ENCODE data around the gene NPAS3. TPM values are rescaled to one million over a fixed set of nuclear protein-coding genes. Genes with fewer than 3 reads are reported as not detected.

The NPAS3 gene
- polyA plus RNA-seq, 2 of the 4 experiments (the other 2 are of a cell fraction) = not detected

DNA sequence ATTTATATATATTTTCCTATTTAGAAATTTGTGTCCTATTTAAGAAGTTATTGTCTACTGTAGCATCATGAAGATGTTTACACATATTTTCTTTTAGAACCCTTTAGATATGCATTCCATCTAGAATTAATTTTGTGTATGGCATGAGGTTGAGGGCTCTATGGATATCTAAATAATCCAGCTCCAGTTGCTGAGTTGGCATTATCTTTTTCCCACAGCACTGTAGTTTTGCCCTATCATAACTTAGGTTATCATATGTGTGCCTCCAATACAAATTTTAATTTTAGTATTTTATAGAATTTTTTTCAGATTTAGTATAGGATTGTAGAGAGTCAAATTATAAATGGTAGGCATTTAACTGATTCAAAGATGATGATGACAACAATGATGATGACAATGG, 159.3 kb downstream of the NPAS3 start:
- no peak for DNase-seq (ENCODE audit: low read depth in 1 of 2, low spot score in 1 of 2)
- FAIRE-seq = no peak
- no peak for ATAC-seq
- TF ChIP-seq, protein P1, sequence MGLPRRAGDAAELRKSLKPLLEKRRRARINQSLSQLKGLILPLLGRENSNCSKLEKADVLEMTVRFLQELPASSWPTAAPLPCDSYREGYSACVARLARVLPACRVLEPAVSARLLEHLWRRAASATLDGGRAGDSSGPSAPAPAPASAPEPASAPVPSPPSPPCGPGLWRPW (IDR thresholded peaks at IDR 0.05) = no peak
- TF ChIP-seq MAFK (IDR thresholded peaks at IDR 0.05; ENCODE audit: partially characterized antibody) = peak; percentile 39
- no peak for TF ChIP-seq FOSB (CRISPR knock-in tag; IDR thresholded peaks at IDR 0.05)
- TF ChIP-seq MYC (IDR thresholded peaks at IDR 0.05; ENCODE audit: borderline replicate concordance, low read length) = no peak
- no peak for TF ChIP-seq PHF8 (IDR thresholded peaks at IDR 0.05; ENCODE audit: borderline replicate concordance, low read depth)
- TF ChIP-seq EP300 (IDR thresholded peaks at IDR 0.05) = no peak
- TF ChIP-seq ZC3H11A (IDR thresholded peaks at IDR 0.05) = no peak
- TF ChIP-seq TP53 (CRISPR knock-in tag; IDR thresholded peaks at IDR 0.05) = no peak
- Histone ChIP-seq H3K4me1 (no peaks in the 10 kb centered on the region), H3K4me2 (no peak overlapping the region), H3K4me3 (no peak overlapping the region), H3K9me3 (no peaks in the 10 kb centered on the region), H3K27ac (no peak overlapping the region)
- ChIA-PET CTCF (no interaction called here), POLR2A (no interaction called here)

DNA sequence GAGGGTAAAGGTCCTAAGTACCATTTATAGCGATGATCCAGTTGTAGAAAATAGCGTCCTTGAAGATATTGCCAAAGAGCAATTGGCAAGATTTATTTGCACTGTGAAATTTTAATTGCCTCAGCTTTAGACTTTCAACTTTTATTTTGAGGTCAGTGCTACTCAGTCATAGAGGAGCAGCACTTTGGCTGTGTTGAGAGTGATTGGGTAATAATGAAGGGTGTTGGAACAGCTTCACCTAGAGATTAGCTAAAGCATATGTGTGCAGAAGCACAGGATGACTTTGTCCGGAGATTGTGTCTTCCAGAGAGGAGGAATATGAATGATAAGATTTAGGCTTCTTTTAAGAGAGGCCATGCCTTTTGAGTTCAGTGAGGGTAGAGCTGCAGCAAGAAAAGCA, 164.8 kb downstream of the NPAS3 start:
- Histone ChIP-seq H3K4me1 (no peaks in the 10 kb centered on the region), H3K27ac (no peak overlapping the region), H3K4me3 (no peak overlapping the region), H3K9me3 (no peaks in the 10 kb centered on the region), H3K4me2 (no peak overlapping the region)
- ATAC-seq (no peak), FAIRE-seq (no peak), DNase-seq (ENCODE audit: low read depth in 1 of 2, low spot score in 1 of 2) (no peak)
- WGBS (ENCODE audit: missing lambda C conversion rate) = 16% methylated on average over 3 of the region's 3 CpGs
- ChIA-PET CTCF (interaction anchor here (1.0 kb wide), 1 partner anchor 528 kb away, joined by 3 read pairs; no protein-coding TSS in a partner anchor), POLR2A (no interaction called here)
- TF ChIP-seq RARB (CRISPR knock-in tag; IDR thresholded peaks at IDR 0.05) (no peak), ZNF302 (CRISPR knock-in tag; IDR thresholded peaks at IDR 0.05) (no peak), TP53 (CRISPR knock-in tag; IDR thresholded peaks at IDR 0.05) (no peak), RAD21 (conservative IDR thresholded peaks at IDR 0.05 in 1 of 2, IDR thresholded peaks at IDR 0.05 in 1 of 2) (no peak), FOSB (CRISPR knock-in tag; IDR thresholded peaks at IDR 0.05) (no peak)
- TF ChIP-seq, protein P2, sequence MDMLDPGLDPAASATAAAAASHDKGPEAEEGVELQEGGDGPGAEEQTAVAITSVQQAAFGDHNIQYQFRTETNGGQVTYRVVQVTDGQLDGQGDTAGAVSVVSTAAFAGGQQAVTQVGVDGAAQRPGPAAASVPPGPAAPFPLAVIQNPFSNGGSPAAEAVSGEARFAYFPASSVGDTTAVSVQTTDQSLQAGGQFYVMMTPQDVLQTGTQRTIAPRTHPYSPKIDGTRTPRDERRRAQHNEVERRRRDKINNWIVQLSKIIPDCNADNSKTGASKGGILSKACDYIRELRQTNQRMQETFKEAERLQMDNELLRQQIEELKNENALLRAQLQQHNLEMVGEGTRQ (IDR thresholded peaks at IDR 0.05) = no peak

DNA sequence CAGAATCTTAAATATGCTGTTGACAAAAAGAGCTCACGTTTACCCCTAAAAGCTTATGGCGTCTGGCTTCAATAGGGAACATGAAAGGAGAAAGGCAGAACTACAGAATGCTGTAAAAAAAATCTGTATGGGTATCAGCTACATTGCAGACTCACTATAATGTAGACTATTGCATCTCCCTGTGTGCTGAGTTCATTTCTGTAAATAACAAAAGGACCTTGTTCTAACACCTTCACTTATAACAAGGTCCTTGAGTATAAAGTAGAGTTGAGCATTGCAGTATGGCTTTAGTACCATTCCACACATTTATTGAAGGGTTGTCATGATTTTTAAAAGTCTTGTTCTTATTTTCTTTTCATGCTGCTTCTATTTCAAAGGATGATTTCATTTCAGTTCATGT, 165.3 kb downstream of the NPAS3 start:
- TF ChIP-seq ESRRA (IDR thresholded peaks at IDR 0.05; ENCODE audit: borderline replicate concordance, low read length) (no peak), ZFP36 (IDR thresholded peaks at IDR 0.05; ENCODE audit: borderline replicate concordance, partially characterized antibody) (no peak), PHF8 (IDR thresholded peaks at IDR 0.05; ENCODE audit: borderline replicate concordance, low read depth) (no peak), EP300 (IDR thresholded peaks at IDR 0.05) (no peak), EHMT2 (IDR thresholded peaks at IDR 0.05; ENCODE audit: low read depth) (no peak), HOXB5 (CRISPR knock-in tag; IDR thresholded peaks at IDR 0.05) (no peak), ZC3H11A (IDR thresholded peaks at IDR 0.05) (no peak), FOSB (CRISPR knock-in tag; IDR thresholded peaks at IDR 0.05) (no peak), NFE2L2 (conservative IDR thresholded peaks at IDR 0.05; ENCODE audit: low read length) (no peak), KDM1A (IDR thresholded peaks at IDR 0.05; ENCODE audit: low read depth) (no peak)
- TF ChIP-seq, protein P2 (IDR thresholded peaks at IDR 0.05) = no peak
- TF ChIP-seq, protein P3, sequence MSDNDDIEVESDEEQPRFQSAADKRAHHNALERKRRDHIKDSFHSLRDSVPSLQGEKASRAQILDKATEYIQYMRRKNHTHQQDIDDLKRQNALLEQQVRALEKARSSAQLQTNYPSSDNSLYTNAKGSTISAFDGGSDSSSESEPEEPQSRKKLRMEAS (IDR thresholded peaks at IDR 0.05) = no peak
- TF ChIP-seq, protein P4, sequence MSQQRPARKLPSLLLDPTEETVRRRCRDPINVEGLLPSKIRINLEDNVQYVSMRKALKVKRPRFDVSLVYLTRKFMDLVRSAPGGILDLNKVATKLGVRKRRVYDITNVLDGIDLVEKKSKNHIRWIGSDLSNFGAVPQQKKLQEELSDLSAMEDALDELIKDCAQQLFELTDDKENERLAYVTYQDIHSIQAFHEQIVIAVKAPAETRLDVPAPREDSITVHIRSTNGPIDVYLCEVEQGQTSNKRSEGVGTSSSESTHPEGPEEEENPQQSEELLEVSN (IDR thresholded peaks at IDR 0.05; ENCODE audit: borderline replicate concordance, low read depth) = no peak
- TF ChIP-seq, protein P5, sequence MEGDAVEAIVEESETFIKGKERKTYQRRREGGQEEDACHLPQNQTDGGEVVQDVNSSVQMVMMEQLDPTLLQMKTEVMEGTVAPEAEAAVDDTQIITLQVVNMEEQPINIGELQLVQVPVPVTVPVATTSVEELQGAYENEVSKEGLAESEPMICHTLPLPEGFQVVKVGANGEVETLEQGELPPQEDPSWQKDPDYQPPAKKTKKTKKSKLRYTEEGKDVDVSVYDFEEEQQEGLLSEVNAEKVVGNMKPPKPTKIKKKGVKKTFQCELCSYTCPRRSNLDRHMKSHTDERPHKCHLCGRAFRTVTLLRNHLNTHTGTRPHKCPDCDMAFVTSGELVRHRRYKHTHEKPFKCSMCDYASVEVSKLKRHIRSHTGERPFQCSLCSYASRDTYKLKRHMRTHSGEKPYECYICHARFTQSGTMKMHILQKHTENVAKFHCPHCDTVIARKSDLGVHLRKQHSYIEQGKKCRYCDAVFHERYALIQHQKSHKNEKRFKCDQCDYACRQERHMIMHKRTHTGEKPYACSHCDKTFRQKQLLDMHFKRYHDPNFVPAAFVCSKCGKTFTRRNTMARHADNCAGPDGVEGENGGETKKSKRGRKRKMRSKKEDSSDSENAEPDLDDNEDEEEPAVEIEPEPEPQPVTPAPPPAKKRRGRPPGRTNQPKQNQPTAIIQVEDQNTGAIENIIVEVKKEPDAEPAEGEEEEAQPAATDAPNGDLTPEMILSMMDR (IDR thresholded peaks at IDR 0.05) = no peak
- H3K27ac ChIP-seq = no peak overlapping the region
- CTCF ChIA-PET = no interaction called here
- no peak for ATAC-seq
- no peak for FAIRE-seq
- no peak overlapping the region for H3K4me2 ChIP-seq
- no peak overlapping the region for H3K4me3 ChIP-seq
- WGBS (ENCODE audit: missing lambda C conversion rate) = 3% methylated on average over 2 of the region's 2 CpGs
- POLR2A ChIA-PET = no interaction called here
- DNase-seq (ENCODE audit: low read depth in 1 of 2, low spot score in 1 of 2) = no peak
- H3K4me1 ChIP-seq = no peaks in the 10 kb centered on the region
- H3K9me3 ChIP-seq = no peaks in the 10 kb centered on the region

Measured in A549 (cell line).